Measurements from ENCODE around the gene EFNA1.

DNA sequence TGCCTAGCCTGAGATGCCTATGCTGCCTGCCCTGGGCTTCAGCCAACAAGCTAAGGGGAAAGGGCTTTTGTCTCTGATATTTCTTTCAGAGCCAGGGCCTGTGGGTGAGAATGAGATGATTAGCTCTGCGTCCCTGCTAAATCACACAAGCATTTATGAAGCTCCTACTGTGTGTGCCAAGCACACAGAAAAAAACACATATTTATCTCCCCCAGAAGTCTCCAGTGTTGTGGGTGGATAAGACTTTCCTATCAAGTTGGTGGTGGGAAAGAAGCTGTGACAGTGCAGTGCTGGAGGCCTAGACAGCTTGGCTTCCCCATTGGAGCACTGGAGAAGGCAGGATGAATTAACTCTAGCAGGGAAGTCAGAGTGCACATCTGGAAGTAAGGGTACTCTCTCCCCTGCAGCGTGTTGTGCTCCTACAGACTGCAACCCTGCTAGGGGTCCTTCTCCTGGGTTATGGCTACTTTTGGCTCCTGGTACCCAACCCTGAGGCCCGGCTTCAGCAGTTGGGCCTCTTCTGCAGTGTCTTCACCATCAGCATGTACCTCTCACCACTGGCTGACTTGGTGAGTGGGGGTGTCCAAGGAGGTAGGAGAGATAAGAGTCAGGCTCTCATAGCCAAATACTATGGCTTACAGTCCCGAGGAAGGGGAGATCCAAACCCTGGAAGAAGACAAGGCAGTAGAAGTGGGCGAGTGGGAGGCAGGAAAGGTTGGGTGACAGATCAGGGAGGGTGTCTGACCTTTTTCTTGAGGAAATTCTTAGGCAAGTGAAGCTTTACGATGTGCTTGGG is 9.7 kb downstream of the EFNA1 start:
- TF ChIP-seq, protein P1, sequence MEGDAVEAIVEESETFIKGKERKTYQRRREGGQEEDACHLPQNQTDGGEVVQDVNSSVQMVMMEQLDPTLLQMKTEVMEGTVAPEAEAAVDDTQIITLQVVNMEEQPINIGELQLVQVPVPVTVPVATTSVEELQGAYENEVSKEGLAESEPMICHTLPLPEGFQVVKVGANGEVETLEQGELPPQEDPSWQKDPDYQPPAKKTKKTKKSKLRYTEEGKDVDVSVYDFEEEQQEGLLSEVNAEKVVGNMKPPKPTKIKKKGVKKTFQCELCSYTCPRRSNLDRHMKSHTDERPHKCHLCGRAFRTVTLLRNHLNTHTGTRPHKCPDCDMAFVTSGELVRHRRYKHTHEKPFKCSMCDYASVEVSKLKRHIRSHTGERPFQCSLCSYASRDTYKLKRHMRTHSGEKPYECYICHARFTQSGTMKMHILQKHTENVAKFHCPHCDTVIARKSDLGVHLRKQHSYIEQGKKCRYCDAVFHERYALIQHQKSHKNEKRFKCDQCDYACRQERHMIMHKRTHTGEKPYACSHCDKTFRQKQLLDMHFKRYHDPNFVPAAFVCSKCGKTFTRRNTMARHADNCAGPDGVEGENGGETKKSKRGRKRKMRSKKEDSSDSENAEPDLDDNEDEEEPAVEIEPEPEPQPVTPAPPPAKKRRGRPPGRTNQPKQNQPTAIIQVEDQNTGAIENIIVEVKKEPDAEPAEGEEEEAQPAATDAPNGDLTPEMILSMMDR (IDR thresholded peaks at IDR 0.05), result no peak
- TF ChIP-seq POLR2A (IDR thresholded peaks at IDR 0.05), result no peak

All from right lobe of liver (tissue), 4 donors.